Measurements from ENCODE around the gene DOCK11. TPM values are rescaled to one million over a fixed set of nuclear protein-coding genes. Genes with fewer than 3 reads are reported as not detected.

Gene DOCK11
- total RNA-seq, 2 experiments from 2014 or later: 27.0 to 34.7 TPM

DNA sequence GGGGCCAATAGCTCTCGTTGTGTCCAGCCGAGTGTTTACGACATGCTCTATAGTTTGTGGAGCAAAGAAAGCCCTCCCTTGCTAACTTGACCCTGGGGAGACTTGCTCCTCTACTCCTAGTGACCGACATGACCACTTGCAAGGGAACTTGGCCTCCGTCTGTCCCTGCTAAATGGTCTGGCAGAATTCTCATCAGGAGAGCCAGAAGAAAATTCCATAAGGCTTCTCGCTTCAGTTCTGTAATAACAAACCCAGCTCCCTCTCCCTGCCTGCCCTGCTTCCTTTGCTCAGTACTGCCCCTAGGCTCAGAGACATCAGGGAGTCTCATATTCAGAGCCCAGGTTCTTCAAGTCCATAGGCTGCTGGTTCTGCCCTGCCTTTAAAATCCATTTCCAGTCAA lies 13.0 kb downstream of the DOCK11 start:
- TF ChIP-seq, protein P1, sequence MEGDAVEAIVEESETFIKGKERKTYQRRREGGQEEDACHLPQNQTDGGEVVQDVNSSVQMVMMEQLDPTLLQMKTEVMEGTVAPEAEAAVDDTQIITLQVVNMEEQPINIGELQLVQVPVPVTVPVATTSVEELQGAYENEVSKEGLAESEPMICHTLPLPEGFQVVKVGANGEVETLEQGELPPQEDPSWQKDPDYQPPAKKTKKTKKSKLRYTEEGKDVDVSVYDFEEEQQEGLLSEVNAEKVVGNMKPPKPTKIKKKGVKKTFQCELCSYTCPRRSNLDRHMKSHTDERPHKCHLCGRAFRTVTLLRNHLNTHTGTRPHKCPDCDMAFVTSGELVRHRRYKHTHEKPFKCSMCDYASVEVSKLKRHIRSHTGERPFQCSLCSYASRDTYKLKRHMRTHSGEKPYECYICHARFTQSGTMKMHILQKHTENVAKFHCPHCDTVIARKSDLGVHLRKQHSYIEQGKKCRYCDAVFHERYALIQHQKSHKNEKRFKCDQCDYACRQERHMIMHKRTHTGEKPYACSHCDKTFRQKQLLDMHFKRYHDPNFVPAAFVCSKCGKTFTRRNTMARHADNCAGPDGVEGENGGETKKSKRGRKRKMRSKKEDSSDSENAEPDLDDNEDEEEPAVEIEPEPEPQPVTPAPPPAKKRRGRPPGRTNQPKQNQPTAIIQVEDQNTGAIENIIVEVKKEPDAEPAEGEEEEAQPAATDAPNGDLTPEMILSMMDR (conservative IDR thresholded peaks at IDR 0.05; ENCODE audit: low read length): no peak
- no peak for TF ChIP-seq EZH2phosphoT487 (IDR thresholded peaks at IDR 0.05; ENCODE audit: borderline replicate concordance, low read depth, low read length)
- intact Hi-C loops (cut with micrococcal nuclease; ENCODE audit: unreplicated experiment): no loop called here
- CTCF ChIA-PET (ENCODE audit: unreplicated experiment): interaction anchor here (0.5 kb wide), 1 partner anchor 23 kb away, joined by 5 read pairs; no protein-coding TSS in a partner anchor

DNA sequence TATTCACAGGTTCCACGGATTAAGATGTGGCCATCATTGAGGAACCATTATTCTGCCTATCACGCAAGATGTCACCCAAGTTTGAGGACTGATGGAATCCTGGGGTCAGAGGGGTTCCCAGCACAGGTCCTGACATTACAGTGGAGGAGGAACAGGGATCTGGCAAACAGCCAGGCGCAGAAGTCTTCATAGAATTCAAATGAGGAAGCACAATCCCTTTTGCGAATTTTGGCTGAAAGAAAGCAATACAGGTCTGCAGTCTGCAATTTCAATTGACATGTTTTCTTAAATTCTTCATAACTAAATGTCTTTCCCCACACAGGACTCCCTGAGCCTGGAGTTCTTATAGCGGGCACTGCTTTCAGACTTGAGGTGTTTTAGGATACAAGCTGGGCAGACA lies 14.5 kb downstream of the DOCK11 start:
- intact Hi-C loops (cut with micrococcal nuclease; ENCODE audit: unreplicated experiment): no loop called here
- Histone ChIP-seq H3K9me3 (ENCODE audit: low read length) (no peaks in the 10 kb centered on the region), H3K4me1 (ENCODE audit: insufficient read depth, low read length, poor library complexity, severe bottlenecking) (no peaks in the 10 kb centered on the region), H2AFZ (ENCODE audit: low read length) (no peak overlapping the region), H3K9me2 (ENCODE audit: insufficient read depth, low read length) (no peaks in the 10 kb centered on the region), H3K36me3 (ENCODE audit: insufficient read depth, low read length) (peaks cover 6% of the 10 kb centered on the region; the same call in 1 of the 2 replicates), H4K20me1 (ENCODE audit: insufficient read depth, low read length) (no peaks in the 10 kb centered on the region), H3K4me2 (ENCODE audit: low read length) (no peak overlapping the region), H3K79me2 (ENCODE audit: insufficient read depth, low read depth, low read length) (peaks cover 4% of the 10 kb centered on the region; the same call in 1 of the 2 replicates), H3K4me3 (ENCODE audit: low read depth, low read length, poor library complexity, severe bottlenecking) (no peak overlapping the region), H3K27ac (ENCODE audit: low read depth, low read length, poor library complexity, severe bottlenecking) (no peak overlapping the region)
- TF ChIP-seq, protein P1 (conservative IDR thresholded peaks at IDR 0.05; ENCODE audit: low read length): no peak
- no peak for TF ChIP-seq EZH2phosphoT487 (IDR thresholded peaks at IDR 0.05; ENCODE audit: borderline replicate concordance, low read depth, low read length)
- ChIA-PET POLR2A (no interaction called here), CTCF (ENCODE audit: unreplicated experiment) (no interaction called here)
- DNase-seq (ENCODE audit: low spot score): no peak
- no TSS peak for BruUV-seq (replicated peaks)

More for the DNA sequence above, 13.0 kb downstream of the DOCK11 start:
- Histone ChIP-seq H2AFZ (ENCODE audit: low read length) (no peak overlapping the region), H3K79me2 (ENCODE audit: insufficient read depth, low read depth, low read length) (peaks cover 9% of the 10 kb centered on the region; the same call in 1 of the 2 replicates), H3K27ac (ENCODE audit: low read depth, low read length, poor library complexity, severe bottlenecking) (no peak overlapping the region), H4K20me1 (ENCODE audit: insufficient read depth, low read length) (no peaks in the 10 kb centered on the region), H3K4me1 (ENCODE audit: insufficient read depth, low read length, poor library complexity, severe bottlenecking) (peaks cover 5% of the 10 kb centered on the region), H3K4me2 (ENCODE audit: low read length) (no peak overlapping the region), H3K36me3 (ENCODE audit: insufficient read depth, low read length) (no peaks in the 10 kb centered on the region; the same call in 1 of the 2 replicates), H3K9me3 (ENCODE audit: low read length) (no peaks in the 10 kb centered on the region), H3K4me3 (ENCODE audit: low read depth, low read length, poor library complexity, severe bottlenecking) (no peak overlapping the region), H3K9me2 (ENCODE audit: insufficient read depth, low read length) (no peaks in the 10 kb centered on the region)
- BruUV-seq (replicated peaks): no TSS peak
- no peak for DNase-seq (ENCODE audit: low spot score)
- POLR2A ChIA-PET: interaction anchor here (0.6 to 1.3 kb wide), 3 partner anchors 8 to 23 kb away, joined by 3 read pairs; no protein-coding TSS in a partner anchor

DNA sequence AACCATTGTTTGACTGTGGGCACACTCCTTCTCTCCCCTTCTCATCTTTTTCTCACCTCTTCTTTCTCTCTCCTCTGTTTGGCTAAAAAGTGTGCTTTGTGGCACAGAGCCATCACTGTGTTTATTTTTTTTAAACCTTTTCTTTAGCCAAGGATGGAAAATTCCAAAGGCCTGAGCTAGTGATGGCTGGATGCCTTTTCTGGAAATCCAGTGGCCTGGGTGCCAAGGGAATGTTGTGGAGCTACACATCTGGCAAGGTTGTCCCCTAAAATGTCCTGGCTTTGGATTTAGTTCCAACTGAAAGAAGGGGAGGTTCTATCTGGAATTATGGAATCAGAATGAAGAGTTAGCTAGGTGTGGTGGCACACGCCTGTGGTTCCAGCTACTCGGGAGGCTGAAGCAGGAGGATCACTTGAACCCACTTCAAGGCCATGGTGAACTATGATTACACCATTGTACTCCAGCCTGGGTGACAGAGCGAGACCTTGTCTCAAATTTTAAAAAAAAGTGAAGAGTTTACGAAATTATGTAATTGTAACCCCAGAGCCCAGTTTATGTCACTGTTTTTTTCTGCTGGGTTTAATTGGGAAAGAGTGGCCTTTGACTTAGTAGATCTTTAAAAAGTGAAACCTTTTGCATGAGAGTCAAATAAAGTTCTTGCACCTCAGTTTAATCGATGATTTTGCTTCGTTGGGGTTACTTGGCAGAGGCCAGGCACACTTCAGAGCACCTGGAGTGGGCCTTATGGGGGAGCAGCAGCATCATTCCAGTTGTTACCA lies 17.7 kb downstream of the DOCK11 start:
- no peak for TF ChIP-seq EZH2phosphoT487 (IDR thresholded peaks at IDR 0.05; ENCODE audit: borderline replicate concordance, low read depth, low read length)
- Histone ChIP-seq H3K9me2 (ENCODE audit: insufficient read depth, low read length) (no peaks in the 10 kb centered on the region), H3K79me2 (ENCODE audit: insufficient read depth, low read depth, low read length) (peaks cover 9% of the 10 kb centered on the region; the same call in 1 of the 2 replicates), H3K9me3 (ENCODE audit: low read length) (no peaks in the 10 kb centered on the region), H4K20me1 (ENCODE audit: insufficient read depth, low read length) (no peaks in the 10 kb centered on the region), H3K36me3 (ENCODE audit: insufficient read depth, low read length) (peaks cover 6% of the 10 kb centered on the region; the same call in 1 of the 2 replicates), H3K4me1 (ENCODE audit: insufficient read depth, low read length, poor library complexity, severe bottlenecking) (no peaks in the 10 kb centered on the region), H3K27ac (ENCODE audit: low read depth, low read length, poor library complexity, severe bottlenecking) (no peak overlapping the region), H3K4me3 (ENCODE audit: low read depth, low read length, poor library complexity, severe bottlenecking) (no peak overlapping the region), H2AFZ (ENCODE audit: low read length) (no peak overlapping the region), H3K4me2 (ENCODE audit: low read length) (no peak overlapping the region)
- intact Hi-C loops (cut with micrococcal nuclease; ENCODE audit: unreplicated experiment): no loop called here
- CTCF ChIA-PET (ENCODE audit: unreplicated experiment): no interaction called here
- no peak for DNase-seq (ENCODE audit: low spot score)
- BruUV-seq (replicated peaks): no TSS peak
- POLR2A ChIA-PET: interaction anchor here (0.6 kb wide), 1 partner anchor 17 kb away, joined by 3 read pairs; no protein-coding TSS in a partner anchor
